Upper lobe of left lung (tissue), 4 donors: ENCODE measurements around the gene BPIFB1.

ENCODE experiments used
- EP300 ChIP-seq, 4 donors: sonication (generic); formaldehyde crosslinking; IDR thresholded peaks; one replicate each; pipeline ENCODE4 v1.5.1; 2017; ENCODE audit warnings: antibody characterized with exemption in 4 of 4, control low read depth in 2 of 4
- POLR2A ChIP-seq, 4 donors: fragments of 450-650 bp; IDR thresholded peaks; one replicate each; pipeline ENCODE4 v1.5.1; 2016 to 2017; ENCODE audit warnings: antibody characterized with exemption in 4 of 4, mild to moderate bottlenecking in 2 of 4
- POLR2AphosphoS5 ChIP-seq, 2 donors: sonication (generic); formaldehyde crosslinking; IDR thresholded peaks; one replicate each; pipeline ENCODE4 v1.5.1; 2017; ENCODE audit warnings: antibody characterized with exemption in 2 of 2
- TF ChIP-seq, protein P1 (sequence below), 6 experiments: fragments of 450-650 bp in 4 of 6; fragments of 200-600 bp in 2 of 6; sonication (generic) in 2 of 6; IDR thresholded peaks; one replicate each; pipeline ENCODE4 v1.5.1; 2016 to 2019; ENCODE audit warnings: antibody characterized with exemption in 6 of 6

DNA sequence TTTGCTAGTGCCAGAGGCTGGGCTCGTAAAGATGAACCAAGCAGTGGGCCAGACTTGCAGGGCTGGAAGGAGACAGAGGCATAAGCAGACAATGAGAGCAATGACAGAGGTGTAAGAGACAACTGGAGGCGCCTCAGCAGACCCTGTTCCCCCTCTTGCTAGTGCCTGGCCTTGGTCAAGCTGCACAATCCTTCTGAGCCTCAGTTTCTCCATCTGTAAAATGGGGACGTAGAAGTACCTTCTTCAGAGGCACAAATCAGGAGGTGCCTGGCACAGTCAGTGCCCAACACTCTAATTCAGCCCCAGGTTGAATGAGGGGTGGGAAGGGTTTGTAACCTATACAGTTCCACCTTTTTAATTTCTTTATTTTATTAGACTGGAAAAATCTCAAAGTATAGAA lies 23.2 kb downstream of the BPIFB1 start:
- TF ChIP-seq, protein P1, sequence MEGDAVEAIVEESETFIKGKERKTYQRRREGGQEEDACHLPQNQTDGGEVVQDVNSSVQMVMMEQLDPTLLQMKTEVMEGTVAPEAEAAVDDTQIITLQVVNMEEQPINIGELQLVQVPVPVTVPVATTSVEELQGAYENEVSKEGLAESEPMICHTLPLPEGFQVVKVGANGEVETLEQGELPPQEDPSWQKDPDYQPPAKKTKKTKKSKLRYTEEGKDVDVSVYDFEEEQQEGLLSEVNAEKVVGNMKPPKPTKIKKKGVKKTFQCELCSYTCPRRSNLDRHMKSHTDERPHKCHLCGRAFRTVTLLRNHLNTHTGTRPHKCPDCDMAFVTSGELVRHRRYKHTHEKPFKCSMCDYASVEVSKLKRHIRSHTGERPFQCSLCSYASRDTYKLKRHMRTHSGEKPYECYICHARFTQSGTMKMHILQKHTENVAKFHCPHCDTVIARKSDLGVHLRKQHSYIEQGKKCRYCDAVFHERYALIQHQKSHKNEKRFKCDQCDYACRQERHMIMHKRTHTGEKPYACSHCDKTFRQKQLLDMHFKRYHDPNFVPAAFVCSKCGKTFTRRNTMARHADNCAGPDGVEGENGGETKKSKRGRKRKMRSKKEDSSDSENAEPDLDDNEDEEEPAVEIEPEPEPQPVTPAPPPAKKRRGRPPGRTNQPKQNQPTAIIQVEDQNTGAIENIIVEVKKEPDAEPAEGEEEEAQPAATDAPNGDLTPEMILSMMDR (IDR thresholded peaks at IDR 0.05) = no peak
- TF ChIP-seq POLR2A (IDR thresholded peaks at IDR 0.05) (no peak), POLR2AphosphoS5 (IDR thresholded peaks at IDR 0.05) (no peak), EP300 (IDR thresholded peaks at IDR 0.05) (no peak)
